ENCODE data around the gene S100A7.

Gene S100A7

GRCh38 chr1:153460551-153460950, at the start of gene S100A7:
TSS of gene S100A7 (minus strand) at chr1:153460651. CDS start at chr1:153459013, 1,638 bp downstream.
- no peak for DNase-seq

GRCh38 chr1:153509729-153510354, 49.4 kb upstream of the S100A7 start:
- DNase-seq, result peak; percentile 24 to 61

- no peak for DNase-seq
Measured at GRCh38 chr1:153509036-153509435, 48.6 kb upstream of the S100A7 start.

GRCh38 chr1:153507926-153508583, 47.6 kb upstream of the S100A7 start:
- DNase-seq, result no peak

- DNase-seq, result no peak
Measured at GRCh38 chr1:153506831-153507413, 46.5 kb upstream of the S100A7 start.

- DNase-seq, result no peak
Measured at GRCh38 chr1:153506386-153506785, 45.9 kb upstream of the S100A7 start.

- DNase-seq, result no peak
Measured at GRCh38 chr1:153505576-153505975, 45.1 kb upstream of the S100A7 start.

GRCh38 chr1:153503766-153504165, 43.3 kb upstream of the S100A7 start:
- peak; percentile 29 to 80 for DNase-seq

- DNase-seq, result no peak
Measured at GRCh38 chr1:153498746-153499145, 38.3 kb upstream of the S100A7 start.

GRCh38 chr1:153495536-153495935, 35.1 kb upstream of the S100A7 start:
- DNase-seq, result no peak

- DNase-seq, result peak; percentile 48 to 70
Measured at GRCh38 chr1:153494976-153495535, 34.6 kb upstream of the S100A7 start.

- no peak for DNase-seq
Measured at GRCh38 chr1:153493343-153493960, 33.0 kb upstream of the S100A7 start.

GRCh38 chr1:153490272-153491051, 30.0 kb upstream of the S100A7 start:
- DNase-seq, result peak; percentile 74 to 95

GRCh38 chr1:153488731-153489130, 28.3 kb upstream of the S100A7 start:
- DNase-seq, result no peak

- DNase-seq, result no peak
Measured at GRCh38 chr1:153487707-153488106, 27.3 kb upstream of the S100A7 start.

- peak; percentile 71 to 89 for DNase-seq
Measured at GRCh38 chr1:153485863-153486262, 25.4 kb upstream of the S100A7 start.

- DNase-seq, result peak; percentile 31 to 75
Measured at GRCh38 chr1:153483776-153484175, 23.3 kb upstream of the S100A7 start.

- DNase-seq, result no peak
Measured at GRCh38 chr1:153481124-153481523, 20.7 kb upstream of the S100A7 start.

- DNase-seq, result no peak
Measured at GRCh38 chr1:153478692-153479618, 18.5 kb upstream of the S100A7 start.

GRCh38 chr1:153478047-153478691, 17.7 kb upstream of the S100A7 start:
- peak in 1 of 2 experiments; percentile 24 for DNase-seq
